HG03135 (cell line): ENCODE results near the gene RUVBL2.
"Not testable (repeated sequence)": the region's sequence is repeated elsewhere in the genome, so short reads cannot be mapped to it uniquely, and the experiment has no call there.

Source experiments
- ATAC-seq: cut with Tn5 transposase; IDR thresholded peaks from one replicate; pipeline ENCODE4 v1.9.1; 2021; ENCODE audit warnings: mild to moderate bottlenecking, moderate library complexity; ENCODE audit not compliant: unreplicated experiment

RUVBL2 gene

GRCh38 chr19:49016067-49016839 is 22.6 kb downstream of the RUVBL2 start:
- ATAC-seq = no peak

GRCh38 chr19:49017041-49017665 is 23.5 kb downstream of the RUVBL2 start, which contains the start of gene LHB:
LHB (minus strand) TSS chr19:49017091; CDS start chr19:49017081, 10 bp downstream.
- no peak for ATAC-seq

- no peak for ATAC-seq
These were observed 24.1 kb downstream of the RUVBL2 start for GRCh38 chr19:49017666-49018351.

- ATAC-seq = not testable (repeated sequence)
These were observed 24.9 kb downstream of the RUVBL2 start for GRCh38 chr19:49018388-49019241.

GRCh38 chr19:49019242-49019932 is 25.7 kb downstream of the RUVBL2 start:
- ATAC-seq = no peak

GRCh38 chr19:49020342-49020741 is 26.7 kb downstream of the RUVBL2 start:
- ATAC-seq = no peak

GRCh38 chr19:49020931-49021895 is 27.5 kb downstream of the RUVBL2 start:
- no peak for ATAC-seq

GRCh38 chr19:49022116-49022515 is 28.4 kb downstream of the RUVBL2 start:
- no peak for ATAC-seq

- not testable (repeated sequence) for ATAC-seq
These were observed 30.5 kb downstream of the RUVBL2 start, which contains the start of gene CGB3 for GRCh38 chr19:49024233-49024632. CGB3 (minus strand) TSS chr19:49024333; CDS start chr19:49023971, 362 bp downstream.

GRCh38 chr19:49025088-49025487 is 31.4 kb downstream of the RUVBL2 start:
- not testable (repeated sequence) for ATAC-seq

- ATAC-seq = not testable (repeated sequence)
These were observed 31.9 kb downstream of the RUVBL2 start for GRCh38 chr19:49025599-49025998.

GRCh38 chr19:49028686-49029085 is 35.0 kb downstream of the RUVBL2 start:
- ATAC-seq = not testable (repeated sequence)

GRCh38 chr19:49029749-49030148 is 36.1 kb downstream of the RUVBL2 start:
- ATAC-seq = not testable (repeated sequence)

- ATAC-seq = not testable (repeated sequence)
These were observed 36.6 kb downstream of the RUVBL2 start for GRCh38 chr19:49030323-49030722.

- not testable (repeated sequence) for ATAC-seq
These were observed 38.1 kb downstream of the RUVBL2 start, which contains the start of gene CGB2 for GRCh38 chr19:49031642-49032301. CGB2 (plus strand) TSS chr19:49031890; CDS start chr19:49032096, 206 bp downstream.

GRCh38 chr19:49036815-49037214 is 43.1 kb downstream of the RUVBL2 start, which contains the start of gene CGB1:
CGB1 (minus strand) TSS chr19:49036895; CDS start chr19:49036711, 184 bp downstream.
- not testable (repeated sequence) for ATAC-seq

GRCh38 chr19:49038111-49038510 is 44.4 kb downstream of the RUVBL2 start:
- not testable (repeated sequence) for ATAC-seq
